NCI-H82 (cell line): ENCODE results near the gene CLEC4A.
"Not testable (repeated sequence)": the region's sequence is repeated elsewhere in the genome, so short reads cannot be mapped to it uniquely, and the experiment has no call there.

Source experiments
- DNase-seq: peaks from one replicate; lab custom pipeline; 2025; lab: John Stamatoyannopoulos, UW

The CLEC4A gene

GRCh38 chr12:8134398-8134930, 11.0 kb downstream of the CLEC4A start:
- not testable (repeated sequence) for DNase-seq

- DNase-seq = not testable (repeated sequence)
Observed at GRCh38 chr12:8141647-8142046, 18.2 kb downstream of the CLEC4A start.

GRCh38 chr12:8143261-8143660, 19.8 kb downstream of the CLEC4A start:
- DNase-seq = no peak

GRCh38 chr12:8145754-8146441, 22.5 kb downstream of the CLEC4A start:
- DNase-seq = peak; percentile 28

GRCh38 chr12:8146442-8146771, 23.0 kb downstream of the CLEC4A start:
- peak; percentile 26 for DNase-seq

- no peak for DNase-seq
Observed at GRCh38 chr12:8154526-8154925, 31.1 kb downstream of the CLEC4A start.

- DNase-seq = no peak
Observed at GRCh38 chr12:8156416-8156815, 33.0 kb downstream of the CLEC4A start.

GRCh38 chr12:8156845-8157244, 33.4 kb downstream of the CLEC4A start, which contains the start of gene ZNF705A:
TSS of gene ZNF705A (plus strand) at chr12:8157015. CDS start at chr12:8172626, 15,611 bp downstream.
- DNase-seq = no peak

- peak; percentile 16 for DNase-seq
Observed at GRCh38 chr12:8157484-8158198, 34.2 kb downstream of the CLEC4A start.

GRCh38 chr12:8172911-8173310, 49.5 kb downstream of the CLEC4A start:
- not testable (repeated sequence) for DNase-seq

GRCh38 chr12:8179989-8180585, 56.7 kb downstream of the CLEC4A start:
- DNase-seq = peak; percentile 65

- not testable (repeated sequence) for DNase-seq
Observed at GRCh38 chr12:8181271-8181670, 57.9 kb downstream of the CLEC4A start.

GRCh38 chr12:8182923-8183322, 59.5 kb downstream of the CLEC4A start:
- not testable (repeated sequence) for DNase-seq

- DNase-seq = not testable (repeated sequence)
Observed at GRCh38 chr12:8183346-8183745, 59.9 kb downstream of the CLEC4A start.

- not testable (repeated sequence) for DNase-seq
Observed at GRCh38 chr12:8184206-8184605, 60.8 kb downstream of the CLEC4A start.

GRCh38 chr12:8188088-8188487, 64.7 kb downstream of the CLEC4A start:
- peak; percentile 2 for DNase-seq
